IMR-90 (cell line): ENCODE data around the gene HCK. TPM values are rescaled to one million over a fixed set of nuclear protein-coding genes. Genes with fewer than 3 reads are reported as not detected.

Source experiments
- ATAC-seq: fragments of 200-7000 bp; cut with Tn5 transposase; 2 replicates; pipeline ENCODE4 v1.9.1; 2020; ENCODE audit warnings: low read depth, mild to moderate bottlenecking, moderate library complexity
- BruUV-seq: library from RNA; stranded (reverse); fragments of 400-500 nt; replicated peaks from 2 replicates; lab custom pipeline; 2021; lab: Mats Ljungman, UMichigan
- CTCF ChIA-PET: fragments of 300-600 bp; formaldehyde crosslinking; extraction: SDS; loops from one replicate; lab custom pipeline; 2021; ENCODE audit warnings: antibody characterized with exemption; lab: Yijun Ruan, JAX
- POLR2A ChIA-PET: fragments of 300-600 bp; sonication (Branson Sonifier 250); formaldehyde crosslinking; loops from one replicate; lab custom pipeline; 2022; ENCODE audit warnings: antibody characterized with exemption; ENCODE audit not compliant: unreplicated experiment; lab: Charles Lee
- DNase-seq: peaks from one replicate; pipeline ENCODE4 v3.0.0; 2013
- H2AFZ ChIP-seq: replicated peaks from 2 replicates; pipeline ENCODE3; 2013; ENCODE audit warnings: low read length, mild to moderate bottlenecking; ENCODE audit not compliant: poor library complexity
- H2AK5ac ChIP-seq: 2 replicates; pipeline ENCODE4 v1.6.1; 2013; ENCODE audit warnings: low read depth, low read length, inconsistent platforms
- H2AK9ac ChIP-seq: replicated peaks from 2 replicates; pipeline ENCODE3; 2013; ENCODE audit warnings: mild to moderate bottlenecking, low read depth, low read length, moderate library complexity; ENCODE audit not compliant: poor library complexity
- H2BK120ac ChIP-seq: 2 replicates; pipeline ENCODE4 v1.6.1; 2013; ENCODE audit warnings: low read depth, low read length, inconsistent platforms
- H2BK15ac ChIP-seq: 3 replicates; pipeline ENCODE4 v1.6.1; 2013; ENCODE audit warnings: low read depth, low read length, inconsistent platforms
- H2BK20ac ChIP-seq: 2 replicates; pipeline ENCODE4 v1.6.1; 2013; ENCODE audit warnings: low read depth, mild to moderate bottlenecking, inconsistent platforms, low read length, moderate library complexity
- H2BK5ac ChIP-seq: 2 replicates; pipeline ENCODE4 v1.6.1; 2013; ENCODE audit warnings: mild to moderate bottlenecking, low read depth, low read length, inconsistent platforms; ENCODE audit not compliant: poor library complexity, severe bottlenecking
- H3K14ac ChIP-seq: replicated peaks from 2 replicates; pipeline ENCODE4 v1.6.1; 2013; ENCODE audit warnings: low read depth, low read length, inconsistent platforms
- H3K18ac ChIP-seq: 2 replicates; pipeline ENCODE4 v1.6.1; 2013; ENCODE audit warnings: low read depth, low read length, control low read depth
- H3K23ac ChIP-seq: 2 replicates; pipeline ENCODE4 v1.6.1; 2013; ENCODE audit warnings: low read depth, low read length, inconsistent platforms
- H3K27ac ChIP-seq: 2 replicates; pipeline ENCODE4 v1.5.1; 2013; ENCODE audit warnings: mild to moderate bottlenecking, control low read depth, low read length; ENCODE audit not compliant: insufficient read depth
- H3K27me3 ChIP-seq: 2 replicates; pipeline ENCODE4 v1.6.1; 2013; ENCODE audit warnings: low read length; ENCODE audit not compliant: control insufficient read depth, insufficient read depth
- H3K36me3 ChIP-seq: 2 replicates; pipeline ENCODE4 v1.6.1; 2013; ENCODE audit warnings: low read length, mixed read lengths; ENCODE audit not compliant: control insufficient read depth, insufficient read depth
- H3K4ac ChIP-seq: 2 replicates; pipeline ENCODE4 v1.6.1; 2013; ENCODE audit warnings: low read depth, low read length, inconsistent platforms
- H3K4me1 ChIP-seq: 2 replicates; pipeline ENCODE4 v1.6.1; 2013; ENCODE audit warnings: low read length, mixed read lengths; ENCODE audit not compliant: control insufficient read depth, insufficient read depth
- H3K4me2 ChIP-seq: 2 replicates; pipeline ENCODE4 v1.6.1; 2013; ENCODE audit warnings: low read depth, mild to moderate bottlenecking, control low read depth, low read length, moderate library complexity
- H3K4me3 ChIP-seq: 2 replicates; pipeline ENCODE4 v1.5.1; 2013; ENCODE audit warnings: low read depth, mild to moderate bottlenecking, control low read depth, low read length, moderate library complexity; ENCODE audit not compliant: insufficient read depth
- H3K56ac ChIP-seq: 2 replicates; pipeline ENCODE4 v1.6.1; 2013; ENCODE audit warnings: low read length, inconsistent platforms; ENCODE audit not compliant: insufficient read depth; ENCODE audit errors: extremely low read depth
- H3K79me1 ChIP-seq, 2 experiments: 2 replicates each; pipeline ENCODE4 v1.6.1; 2013; ENCODE audit warnings: low read length in 2 of 2, inconsistent platforms in 1 of 2, low read depth in 1 of 2
- H3K9ac ChIP-seq: 2 replicates; pipeline ENCODE4 v1.6.1; 2013; ENCODE audit warnings: low read depth, low read length, control low read depth
- H3K9me1 ChIP-seq: 2 replicates; pipeline ENCODE4 v1.6.1; 2013; ENCODE audit warnings: low read length, inconsistent platforms; ENCODE audit not compliant: insufficient read depth
- H3K9me3 ChIP-seq: 2 replicates; pipeline ENCODE4 v1.6.1; 2013; ENCODE audit warnings: low read length; ENCODE audit not compliant: control insufficient read depth, insufficient read depth
- H4K20me1 ChIP-seq: 2 replicates; pipeline ENCODE4 v1.6.1; 2013; ENCODE audit warnings: low read length, inconsistent platforms; ENCODE audit not compliant: insufficient read depth
- H4K5ac ChIP-seq: 2 replicates; pipeline ENCODE4 v1.6.1; 2013; ENCODE audit warnings: mild to moderate bottlenecking, low read depth, low read length, control low read depth
- H4K8ac ChIP-seq, 2 experiments: 2 replicates each; pipeline ENCODE4 v1.6.1; 2013; ENCODE audit warnings: low read depth in 2 of 2, low read length in 2 of 2, control low read depth in 1 of 2, inconsistent platforms in 1 of 2
- H4K91ac ChIP-seq: 2 replicates; pipeline ENCODE4 v1.6.1; 2013; ENCODE audit warnings: low read depth, low read length, inconsistent platforms; ENCODE audit not compliant: insufficient read depth
- CEBPB ChIP-seq: IDR thresholded peaks from 2 replicates; pipeline ENCODE4 v1.6.1; 2012; ENCODE audit warnings: low read depth, low read length, improper control_type of control experiment
- CHD1 ChIP-seq: IDR thresholded peaks from 2 replicates; pipeline ENCODE4 v1.6.1; 2012; ENCODE audit warnings: low read depth, low read length, improper control_type of control experiment
- CTCF ChIP-seq: conservative IDR thresholded peaks from 2 replicates; pipeline ENCODE4 v1.5.1; 2012; ENCODE audit warnings: mild to moderate bottlenecking, low read depth, low read length, improper control_type of control experiment
- ELK1 ChIP-seq: fragments of 150-350 bp; IDR thresholded peaks from 2 replicates; pipeline ENCODE4 v1.6.1; 2016; ENCODE audit warnings: low read depth, mild to moderate bottlenecking, low read length, moderate library complexity, borderline replicate concordance
- FOS ChIP-seq: fragments of 150-350 bp; IDR thresholded peaks from 2 replicates; pipeline ENCODE4 v1.6.1; 2016; ENCODE audit warnings: low read depth, low read length
- MAFK ChIP-seq: IDR thresholded peaks from 2 replicates; pipeline ENCODE4 v1.6.1; 2012; ENCODE audit warnings: low read depth, low read length, improper control_type of control experiment
- MAZ ChIP-seq: IDR thresholded peaks from 2 replicates; pipeline ENCODE4 v1.6.1; 2012; ENCODE audit warnings: low read depth, mild to moderate bottlenecking, low read length, improper control_type of control experiment, moderate library complexity, borderline replicate concordance
- MXI1 ChIP-seq: IDR thresholded peaks from 2 replicates; pipeline ENCODE4 v1.6.1; 2012; ENCODE audit warnings: low read depth, mild to moderate bottlenecking, low read length, moderate library complexity, borderline replicate concordance
- NFE2L2 ChIP-seq: fragments of 150-350 bp; IDR thresholded peaks from 2 replicates; pipeline ENCODE4 v1.6.1; 2016; ENCODE audit warnings: low read depth, mild to moderate bottlenecking, low read length
- POLR2A ChIP-seq: IDR thresholded peaks from 2 replicates; pipeline ENCODE4 v1.6.1; 2012; ENCODE audit warnings: mild to moderate bottlenecking, low read depth, low read length
- RAD21 ChIP-seq: IDR thresholded peaks from 2 replicates; pipeline ENCODE4 v1.6.1; 2012; ENCODE audit warnings: low read length, improper control_type of control experiment
- RCOR1 ChIP-seq: IDR thresholded peaks from 2 replicates; pipeline ENCODE4 v1.6.1; 2012; ENCODE audit warnings: mild to moderate bottlenecking, low read length, improper control_type of control experiment; ENCODE audit not compliant: insufficient replicate concordance
- RFX5 ChIP-seq: IDR thresholded peaks from 2 replicates; pipeline ENCODE4 v1.8.0; 2012; ENCODE audit warnings: low read depth, mild to moderate bottlenecking, low read length, moderate library complexity
- SMC3 ChIP-seq: fragments of 150-350 bp; IDR thresholded peaks from 2 replicates; pipeline ENCODE4 v1.6.1; 2016; ENCODE audit warnings: low read depth, mild to moderate bottlenecking, antibody characterized with exemption, low read length, moderate library complexity
- WGBS, 2 experiments: methylation state at CpG; one replicate each; pipeline versions ENCODE4 v1.1.5 to v1.1.7; 2013; ENCODE audit warnings: missing lambda C conversion rate in 2 of 2; ENCODE audit not compliant: insufficient read length in 1 of 2; ENCODE audit errors: extremely low coverage in 2 of 2; 5-methylcytosine and 5-hydroxymethylcytosine counted together
- dilution Hi-C: fragments of 300-500 bp; cut with HindIII; formaldehyde crosslinking; loops from one replicate; pipeline ENCODE4 v1.14.3; 2018; ENCODE audit warnings: low sequenced_read_pairs; ENCODE audit not compliant: unreplicated experiment
- in situ Hi-C: fragments of 300-500 bp; cut with MboI; formaldehyde crosslinking; loops from 3 replicates; pipeline ENCODE4 v1.14.3; 2019; ENCODE audit warnings: low sequenced_read_pairs, inconsistent platforms, mixed read lengths
- intact Hi-C: fragments of 100-400 bp; cut with micrococcal nuclease; formaldehyde crosslinking; loops from 2 replicates; pipeline ENCODE4 v1.10.0; 2022
- polyA plus RNA-seq, 3 experiments: library from polyadenylated mRNA; depleted of rRNA; stranded (reverse); fragments of >200 nt; gene quantifications; 2 replicates each; pipeline ENCODE4 v1.2.3, GENCODE V29; 2012; ENCODE audit warnings: low replicate concordance in 1 of 3
- total RNA-seq: library from RNA; depleted of rRNA; stranded (reverse); fragments of >200 nt; gene quantifications from 2 replicates; pipeline ENCODE4 v1.2.3, GENCODE V29; 2012
- TF ChIP-seq, protein P1 (sequence below): fragments of 150-350 bp; IDR thresholded peaks from 2 replicates; pipeline ENCODE4 v1.6.1; 2017; ENCODE audit warnings: mild to moderate bottlenecking, antibody characterized with exemption, low read length, low read depth

The HCK gene
- total and polyA plus RNA-seq, 2 of the 4 experiments (the other 2 are of a cell fraction) = not detected

GRCh38 chr20:32019563-32020463 is 32.2 kb upstream of the HCK start:
- Histone ChIP-seq H2AFZ (no peak overlapping the region), H3K23ac (0 out of 2 replicates have a peak overlapping the region, but pooled peaks have one; percentile 27), H3K9ac (no peak overlapping the region), H4K20me1 (no peaks in the 10 kb centered on the region), H2BK120ac (no peak overlapping the region), H3K4me1 (no peaks in the 10 kb centered on the region), H3K18ac (no peak overlapping the region), H3K79me1 (no peaks in the 10 kb centered on the region), H4K8ac (no peak overlapping the region), H3K4ac (no peak overlapping the region), H2BK15ac (no peak overlapping the region), H4K91ac (no peak overlapping the region), H3K36me3 (no peaks in the 10 kb centered on the region), H2AK5ac (no peak overlapping the region), H2BK20ac (no peak overlapping the region), H3K9me3 (peaks cover 2% of the 10 kb centered on the region; the same call in 1 of the 2 replicates), H3K9me1 (no peaks in the 10 kb centered on the region), H2AK9ac (no peak overlapping the region), H3K27ac (no peak overlapping the region), H3K14ac (no peak overlapping the region), H3K56ac (no peak overlapping the region), H3K27me3 (peaks cover 64% of the 10 kb centered on the region), H2BK5ac (no peak overlapping the region), H3K4me2 (no peak overlapping the region), H3K4me3 (no peak overlapping the region), H4K5ac (no peak overlapping the region)
- dilution Hi-C loops = no loop called here
- intact Hi-C loops = no loop called here
- ChIA-PET CTCF (no interaction called here), POLR2A (no interaction called here)
- no CpG with 5 or more reads among the region's 11 CpGs for WGBS, 2 experiments
- DNase-seq = no peak
- no peak for ATAC-seq
- BruUV-seq = no TSS peak
- in situ Hi-C loops = no loop called here
- TF ChIP-seq CEBPB (no peak), MXI1 (no peak), POLR2A (no peak), RFX5 (no peak), FOS (no peak), SMC3 (no peak), NFE2L2 (no peak), CTCF (no peak), MAZ (no peak), CHD1 (no peak), ELK1 (no peak), RAD21 (no peak), MAFK (no peak), RCOR1 (no peak)
- TF ChIP-seq, protein P1, sequence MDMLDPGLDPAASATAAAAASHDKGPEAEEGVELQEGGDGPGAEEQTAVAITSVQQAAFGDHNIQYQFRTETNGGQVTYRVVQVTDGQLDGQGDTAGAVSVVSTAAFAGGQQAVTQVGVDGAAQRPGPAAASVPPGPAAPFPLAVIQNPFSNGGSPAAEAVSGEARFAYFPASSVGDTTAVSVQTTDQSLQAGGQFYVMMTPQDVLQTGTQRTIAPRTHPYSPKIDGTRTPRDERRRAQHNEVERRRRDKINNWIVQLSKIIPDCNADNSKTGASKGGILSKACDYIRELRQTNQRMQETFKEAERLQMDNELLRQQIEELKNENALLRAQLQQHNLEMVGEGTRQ = no peak
